Activated T-helper 1 cell treated with anti-CD3 and anti-CD28 coated beads, Interleukin-2, amount 50 U/mL, for 16 hours (primary cell): ENCODE results near the gene USH2A.

Experiments used
- DNase-seq, 2 donors: peaks; one replicate each; pipeline ENCODE4 v3.0.0-alpha.2; 2020; ENCODE audit warnings: low read depth in 1 of 2, low spot score in 1 of 2

USH2A gene

GRCh38 chr1:215878128-215878527, 545.1 kb downstream of the USH2A start:
- no peak for DNase-seq

- DNase-seq, result no peak
Observed at GRCh38 chr1:215877452-215877951, 545.7 kb downstream of the USH2A start.

GRCh38 chr1:215875712-215876111, 547.5 kb downstream of the USH2A start:
- DNase-seq, result no peak

DNA sequence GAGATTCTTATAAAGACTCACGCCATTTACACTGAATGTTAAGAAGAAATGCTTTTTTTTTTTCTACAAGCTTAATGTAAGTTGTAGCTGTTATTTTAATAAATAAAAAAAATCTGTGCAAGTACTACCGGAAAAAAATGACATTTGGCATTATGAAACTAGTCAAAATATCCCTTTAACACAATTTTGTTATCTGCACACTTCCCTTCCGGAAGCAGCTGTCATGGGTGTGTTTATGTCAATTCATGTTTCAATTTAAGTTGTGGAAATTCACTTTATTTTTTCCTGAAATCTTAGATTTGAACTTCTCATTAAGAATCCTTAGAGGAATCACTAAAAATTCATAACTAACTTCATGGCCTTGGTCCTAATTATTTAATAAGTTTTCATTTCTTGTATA, 548.0 kb downstream of the USH2A start:
- DNase-seq, result no peak

DNA sequence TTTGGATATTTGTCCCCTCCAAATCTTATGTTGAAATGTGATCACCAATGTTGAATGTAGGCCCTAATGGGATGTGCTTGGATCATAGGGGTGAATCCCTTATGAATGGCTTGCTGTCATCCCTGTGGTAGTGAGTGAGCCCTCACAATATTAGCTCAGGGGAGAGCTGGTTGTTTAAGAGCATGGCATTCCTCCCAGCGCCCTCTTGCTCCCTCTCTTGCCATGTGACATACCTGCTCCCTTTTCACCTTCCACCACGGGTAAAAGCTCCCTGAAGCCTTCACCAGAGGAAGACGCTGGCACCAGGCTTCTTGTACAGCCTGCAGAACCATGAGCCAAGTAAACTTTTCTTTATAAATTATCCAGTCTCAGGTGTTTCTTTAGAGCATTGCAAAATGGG, 550.6 kb downstream of the USH2A start:
- no peak for DNase-seq

DNA sequence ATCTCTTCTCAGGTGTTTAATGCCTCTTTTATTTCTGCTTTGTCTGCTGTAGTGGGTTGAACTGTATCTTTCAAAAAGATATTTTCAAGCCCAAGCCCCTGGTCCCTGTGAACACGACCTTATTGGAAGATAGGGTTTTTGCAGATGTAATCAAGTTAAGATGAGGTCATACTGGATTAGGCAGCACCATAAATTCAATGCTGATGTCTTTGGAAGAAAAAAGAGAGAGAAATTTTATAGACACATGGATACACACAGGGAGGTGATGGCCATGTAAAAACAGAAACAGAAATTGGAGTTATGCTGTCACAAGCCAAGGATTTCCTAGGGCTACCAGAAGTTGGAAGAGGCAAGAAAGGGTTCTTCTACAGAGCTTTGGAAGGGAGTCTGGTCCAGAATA, 554.7 kb downstream of the USH2A start:
- DNase-seq, result no peak

GRCh38 chr1:215865060-215865459, 558.2 kb downstream of the USH2A start:
- DNase-seq, result no peak

DNA sequence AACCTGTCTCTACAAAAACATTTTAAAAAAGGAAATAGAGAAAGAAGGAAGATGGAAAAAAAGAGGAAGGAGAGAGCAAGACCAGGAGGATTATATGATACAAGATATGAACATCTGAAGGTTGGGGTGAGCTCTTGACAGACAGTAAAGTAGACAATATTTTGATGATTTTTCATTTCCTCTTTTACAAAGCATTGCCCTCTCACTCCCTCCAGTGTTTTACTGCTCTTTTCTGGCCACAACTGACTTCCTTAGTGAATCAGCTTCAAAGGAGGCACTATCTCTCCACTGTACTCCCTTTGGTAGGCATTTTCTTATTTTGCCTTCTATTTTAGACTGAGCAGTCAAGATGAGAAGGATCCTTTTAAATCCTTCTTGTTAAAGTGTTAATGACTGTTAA, 559.5 kb downstream of the USH2A start:
- DNase-seq, result no peak

DNA sequence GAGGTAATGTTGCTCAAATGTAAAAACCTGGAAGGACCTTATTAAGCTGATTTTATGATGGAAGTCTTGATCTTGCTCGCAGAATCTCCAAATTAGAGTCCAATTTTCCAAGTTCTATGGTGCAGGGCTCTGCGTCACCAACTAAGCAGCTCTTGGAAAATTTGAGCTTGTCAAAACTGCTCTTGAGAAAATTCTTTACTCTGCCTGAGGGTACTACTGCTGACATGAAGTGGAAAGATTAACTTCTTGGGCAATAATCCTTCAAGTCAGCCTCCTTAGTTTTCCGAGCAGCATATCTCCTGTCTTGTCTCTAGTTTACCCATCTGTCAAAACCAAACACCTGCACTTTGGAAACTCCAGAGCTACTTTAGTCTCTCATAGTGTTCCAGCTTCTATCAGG, 562.4 kb downstream of the USH2A start:
- DNase-seq, result no peak

DNA sequence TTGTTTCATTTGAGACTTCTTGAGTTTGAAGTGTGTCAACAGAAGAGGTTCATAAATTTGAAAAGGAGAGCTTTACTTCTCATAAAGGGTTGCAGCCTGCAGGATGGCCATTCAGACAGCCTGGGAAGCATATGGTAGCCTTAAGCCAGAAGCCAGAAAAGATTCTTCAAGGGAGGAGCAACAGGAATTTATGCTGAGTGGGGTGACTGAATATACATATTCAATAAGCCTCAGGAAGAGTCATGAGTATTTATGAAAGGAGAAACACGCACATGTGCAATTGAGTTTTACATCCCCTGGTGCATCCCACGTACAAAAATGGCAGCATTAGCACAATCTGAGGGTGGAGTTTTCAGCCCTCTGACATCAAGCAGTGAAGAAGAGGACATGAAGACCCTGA, 565.9 kb downstream of the USH2A start:
- no peak for DNase-seq

DNA sequence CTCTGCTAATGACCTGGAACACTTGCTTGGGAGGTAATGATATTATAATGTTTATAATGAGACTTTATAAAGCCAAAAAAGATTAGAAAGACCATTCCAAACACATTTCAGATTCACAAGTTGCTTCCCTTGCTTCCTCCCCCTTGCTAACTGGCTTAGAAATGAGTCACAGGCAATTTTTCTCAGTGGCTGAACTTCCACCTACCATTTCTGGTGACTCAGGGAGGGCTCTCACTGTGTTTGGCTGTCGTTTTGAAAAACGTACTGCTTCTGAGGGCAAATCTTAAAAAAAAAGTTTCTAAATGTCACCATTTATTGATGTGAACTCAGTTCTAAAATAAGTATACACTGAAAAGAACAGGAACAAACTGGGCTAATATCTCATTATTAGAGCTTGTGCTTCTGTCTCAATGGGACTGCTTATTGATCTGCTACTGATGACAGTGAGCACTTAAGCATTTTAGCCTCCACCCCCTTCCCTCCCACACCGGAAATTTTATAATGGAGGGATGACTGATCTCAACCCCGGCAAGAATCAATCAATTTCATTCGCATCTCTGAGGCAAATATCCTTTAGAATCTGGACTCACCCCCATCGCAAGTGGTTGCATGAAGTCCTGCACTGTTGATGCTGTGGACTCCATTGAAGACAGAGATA, 577.9 kb downstream of the USH2A start:
- no peak for DNase-seq

GRCh38 chr1:215844777-215845176, 578.5 kb downstream of the USH2A start:
- DNase-seq, result no peak

DNA sequence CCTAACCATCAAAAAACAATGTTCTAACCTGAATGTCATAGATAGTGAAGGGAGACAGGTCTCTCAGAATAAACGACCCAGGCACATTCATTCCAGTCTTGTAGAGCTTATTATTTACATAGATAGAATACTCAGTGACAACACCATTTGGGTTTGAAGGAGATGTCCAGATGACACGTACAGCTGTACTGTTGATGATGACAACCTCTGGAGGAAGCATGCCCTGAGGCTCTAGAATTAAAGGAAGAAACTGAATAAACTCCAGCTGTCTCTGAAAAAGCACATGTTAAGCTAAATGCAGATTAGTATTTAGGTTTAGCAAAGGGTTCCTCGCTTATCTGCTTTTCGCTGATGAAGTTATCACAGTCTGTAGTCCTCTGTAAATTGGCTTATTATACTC, 579.0 kb downstream of the USH2A start:
- DNase-seq, result no peak

GRCh38 chr1:215842905-215843304, 580.3 kb downstream of the USH2A start:
- no peak for DNase-seq

GRCh38 chr1:215835951-215836350, 587.3 kb downstream of the USH2A start:
- DNase-seq, result no peak

GRCh38 chr1:215833941-215834729, 589.1 kb downstream of the USH2A start:
- DNase-seq, result no peak

DNA sequence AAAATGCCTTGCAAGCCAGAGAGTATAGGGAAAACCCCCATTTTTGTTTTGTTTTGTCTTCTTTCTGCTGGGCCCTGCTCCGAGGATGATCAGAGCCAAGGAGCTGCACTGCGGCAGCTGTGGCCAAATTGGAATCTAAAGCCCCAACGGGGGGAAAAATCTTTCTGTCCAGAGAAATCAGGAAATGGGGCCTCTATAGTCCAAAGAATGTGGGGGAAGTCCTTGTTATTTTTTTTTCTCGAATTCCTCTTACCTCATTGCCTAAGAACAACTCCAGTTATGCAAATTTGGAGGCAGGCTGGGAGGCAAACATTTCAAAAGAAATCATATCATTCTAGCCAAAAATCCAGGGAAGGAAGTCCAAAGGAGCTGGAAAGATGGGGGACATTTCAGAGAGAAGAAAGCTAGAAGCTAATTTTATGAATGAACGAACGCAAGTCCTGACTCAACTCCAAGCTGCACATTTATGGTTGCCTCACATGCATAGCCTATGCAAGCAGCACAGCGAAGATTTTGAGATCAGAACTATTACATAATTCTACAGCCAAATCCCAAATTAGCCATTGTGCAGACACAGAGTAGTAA, 592.9 kb downstream of the USH2A start:
- DNase-seq, result no peak

GRCh38 chr1:215825056-215825455, 598.2 kb downstream of the USH2A start:
- DNase-seq, result no peak

GRCh38 chr1:215824245-215824644, 599.0 kb downstream of the USH2A start:
- DNase-seq, result no peak

DNA sequence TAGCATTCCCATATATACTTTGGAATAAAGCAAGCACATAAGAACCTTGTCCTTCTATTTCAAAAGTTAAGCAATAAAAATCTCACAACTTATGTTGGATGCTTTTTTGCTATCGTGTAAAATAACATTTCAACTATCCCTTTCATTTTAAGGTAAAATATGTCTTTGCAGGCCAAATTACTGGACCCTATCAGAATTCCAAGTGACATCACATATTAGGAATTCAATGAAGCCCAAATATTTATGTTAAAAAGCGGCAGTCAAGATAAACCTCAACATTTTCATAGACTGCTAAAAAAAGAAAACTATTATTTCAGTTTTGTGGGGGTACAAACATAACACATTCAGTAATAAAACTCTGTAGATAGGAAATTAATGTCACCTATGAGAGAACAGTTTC, 604.1 kb downstream of the USH2A start:
- DNase-seq, result no peak

DNA sequence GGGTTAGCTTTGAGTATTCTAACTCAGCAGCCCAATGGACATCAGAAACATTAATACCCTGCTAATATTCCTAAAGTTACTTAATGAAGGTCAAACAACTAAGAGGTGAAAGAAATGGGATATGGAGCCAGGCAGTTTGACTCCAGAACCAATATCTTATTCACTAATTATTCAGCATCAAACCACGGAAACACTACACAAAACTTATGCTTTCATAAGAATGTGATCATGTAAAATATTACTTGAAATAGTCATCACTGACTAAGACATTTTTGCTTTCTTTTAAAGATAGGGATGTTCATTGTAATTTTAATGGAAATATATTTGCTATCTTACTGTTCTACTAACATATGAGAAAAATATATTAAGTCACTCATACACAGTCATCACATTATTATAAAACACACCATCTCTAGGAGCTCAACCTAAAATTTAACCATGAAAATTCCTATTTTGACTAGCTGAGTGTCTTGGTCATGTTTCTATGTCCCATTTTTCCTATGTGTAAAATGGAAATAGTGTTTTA, 615.3 kb downstream of the USH2A start:
- DNase-seq, result no peak

DNA sequence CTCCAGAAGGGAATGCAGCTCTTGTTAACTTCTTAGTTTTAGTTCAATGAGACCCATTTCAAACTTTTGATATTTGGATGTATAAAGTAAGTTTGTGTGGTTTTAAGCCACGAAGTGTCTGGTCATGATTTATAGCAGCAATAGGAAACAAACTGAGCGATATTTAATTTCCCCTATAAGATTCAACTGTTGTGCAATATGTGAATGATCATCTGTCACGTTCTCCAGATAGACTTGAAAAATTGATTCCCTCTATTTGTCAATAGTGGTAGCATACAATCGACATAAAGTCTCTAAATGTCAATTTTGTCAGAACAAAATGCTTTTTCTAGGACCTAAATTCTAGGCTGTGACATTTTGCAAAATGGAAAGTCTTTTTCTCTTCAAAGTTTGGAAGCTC, 616.0 kb downstream of the USH2A start:
- DNase-seq, result no peak
